H1 (cell line): ENCODE data around the gene PPP2R2B. TPM values are rescaled to one million over a fixed set of nuclear protein-coding genes. Genes with fewer than 3 reads are reported as not detected.

Experiments used
- CTCF ChIA-PET: fragments of 300-600 bp; sonication (Branson Sonifier 250); formaldehyde crosslinking; loops from one replicate; lab custom pipeline; 2021; ENCODE audit not compliant: partially characterized antibody; lab: Charles Lee
- POLR2A ChIA-PET: fragments of 300-600 bp; sonication (Branson Sonifier 250); formaldehyde crosslinking; loops from one replicate; lab custom pipeline; 2021; ENCODE audit warnings: inconsistent platforms; ENCODE audit not compliant: partially characterized antibody; lab: Charles Lee
- DNase-seq, 2 experiments: peaks; one replicate each; pipeline versions ENCODE4 v3.0.0 to v3.0.0-alpha.2; 2010 to 2022; ENCODE audit warnings: low spot score in 2 of 2, low read depth in 1 of 2, mixed read lengths in 1 of 2
- FAIRE-seq: peaks from 2 replicates; lab custom pipeline; 2011; peaks lifted over from hg19 to GRCh38; lab: Jason Lieb, UNC
- H2AFZ ChIP-seq: 2 replicates; pipeline ENCODE4 v1.8.1; 2012; ENCODE audit warnings: low read length, inconsistent platforms
- H2AK5ac ChIP-seq: 2 replicates; pipeline ENCODE4 v1.6.1; 2013; ENCODE audit warnings: low read depth, low read length
- H2BK120ac ChIP-seq: replicated peaks from 2 replicates; pipeline ENCODE3; 2013; ENCODE audit warnings: low read depth, low read length, inconsistent platforms
- H2BK12ac ChIP-seq: 2 replicates; pipeline ENCODE4 v1.6.1; 2013; ENCODE audit warnings: low read depth, low read length
- H2BK15ac ChIP-seq: 2 replicates; pipeline ENCODE4 v1.6.1; 2013; ENCODE audit warnings: low read length
- H2BK20ac ChIP-seq: 2 replicates; pipeline ENCODE4 v1.6.1; 2013; ENCODE audit warnings: low read length
- H2BK5ac ChIP-seq: 2 replicates; pipeline ENCODE4 v1.6.1; 2013; ENCODE audit warnings: low read depth, low read length
- H3K14ac ChIP-seq: 2 replicates; pipeline ENCODE4 v1.6.1; 2013; ENCODE audit warnings: inconsistent platforms; ENCODE audit not compliant: insufficient read length
- H3K18ac ChIP-seq: 2 replicates; pipeline ENCODE4 v1.6.1; 2013; ENCODE audit warnings: low read length; ENCODE audit errors: extremely low read depth
- H3K23ac ChIP-seq: 2 replicates; pipeline ENCODE4 v1.6.1; 2013; ENCODE audit warnings: inconsistent platforms; ENCODE audit not compliant: insufficient read length
- H3K23me2 ChIP-seq: 2 replicates; pipeline ENCODE4 v1.6.1; 2013; ENCODE audit warnings: low read depth, low read length
- H3K27ac ChIP-seq: 2 replicates; pipeline ENCODE4 v1.6.1; 2011; ENCODE audit warnings: low read depth, low read length, inconsistent platforms
- H3K27me3 ChIP-seq, 4 experiments: replicated peaks in 1 of 4; 1 replicate in 1 of 4; 2 replicates in 3 of 4; pipeline versions ENCODE4 v1.6.1 to v1.8.1; 2011 to 2013; ENCODE audit warnings: low read length in 3 of 4, mild to moderate bottlenecking in 3 of 4, inconsistent platforms in 2 of 4, mixed read lengths in 2 of 4, moderate library complexity in 1 of 4; ENCODE audit not compliant: control insufficient read depth in 3 of 4, insufficient read depth in 3 of 4; ENCODE audit errors: extremely low read depth in 1 of 4
- H3K36me3 ChIP-seq, 4 experiments: 2 replicates each; pipeline versions ENCODE4 v1.6.1 to v1.8.1; 2011 to 2013; ENCODE audit warnings: mild to moderate bottlenecking in 4 of 4, low read length in 3 of 4, moderate library complexity in 2 of 4, control low read depth in 1 of 4, inconsistent platforms in 1 of 4; ENCODE audit not compliant: insufficient read depth in 4 of 4, control insufficient read depth in 2 of 4
- H3K4ac ChIP-seq: replicated peaks from 2 replicates; pipeline ENCODE3; 2013; ENCODE audit warnings: low read length, low read depth, mixed read lengths, inconsistent platforms; ENCODE audit not compliant: insufficient read length
- H3K4me1 ChIP-seq, 4 experiments: replicated peaks in 1 of 4; 1 replicate in 1 of 4; 2 replicates in 3 of 4; pipeline versions ENCODE4 v1.6.1 to v1.8.1; 2011 to 2013; ENCODE audit warnings: low read length in 3 of 4, inconsistent platforms in 2 of 4, mixed read lengths in 1 of 4; ENCODE audit not compliant: insufficient read depth in 4 of 4, control insufficient read depth in 3 of 4
- H3K4me2 ChIP-seq, 2 experiments: 2 replicates each; pipeline versions ENCODE4 v1.6.1 to v1.8.1; 2011 to 2013; ENCODE audit warnings: low read depth in 2 of 2, low read length in 2 of 2, control low read depth in 1 of 2, inconsistent platforms in 1 of 2, mild to moderate bottlenecking in 1 of 2; ENCODE audit not compliant: insufficient read depth in 1 of 2
- H3K4me3 ChIP-seq, 4 experiments: fragments of 200-600, 300-600 bp in 1 of 4; sonication (generic), shearing (Covaris generic), sonication (Bioruptor Twin) in 1 of 4; 2 replicates each; pipeline versions ENCODE4 v1.5.1 to v1.8.1; 2011 to 2016; ENCODE audit warnings: low read length in 4 of 4, low read depth in 3 of 4, control low read depth in 2 of 4, inconsistent platforms in 2 of 4, mild to moderate bottlenecking in 2 of 4, mixed read lengths in 1 of 4, moderate library complexity in 1 of 4; ENCODE audit not compliant: insufficient read depth in 2 of 4; ENCODE audit errors: extremely low read depth in 1 of 4
- H3K56ac ChIP-seq: replicated peaks from 2 replicates; pipeline ENCODE3; 2013; ENCODE audit warnings: low read depth, mild to moderate bottlenecking, mixed read lengths, low read length, inconsistent platforms; ENCODE audit not compliant: insufficient read length
- H3K79me1 ChIP-seq: 2 replicates; pipeline ENCODE4 v1.6.1; 2013; ENCODE audit warnings: low read depth, low read length, control low read depth
- H3K79me2 ChIP-seq, 2 experiments: 2 replicates each; pipeline versions ENCODE4 v1.6.1 to v1.8.1; 2012 to 2013; ENCODE audit warnings: low read length in 2 of 2, mild to moderate bottlenecking in 2 of 2, inconsistent platforms in 1 of 2; ENCODE audit not compliant: insufficient read depth in 2 of 2, control insufficient read depth in 1 of 2
- H3K9ac ChIP-seq, 4 experiments: replicated peaks in 1 of 4; 1 replicate in 1 of 4; 2 replicates in 3 of 4; pipeline versions ENCODE4 v1.6.1 to v1.8.1; 2011 to 2013; ENCODE audit warnings: low read depth in 3 of 4, low read length in 3 of 4, control low read depth in 2 of 4, mild to moderate bottlenecking in 2 of 4, moderate library complexity in 2 of 4, inconsistent platforms in 1 of 4; ENCODE audit errors: extremely low read depth in 1 of 4
- H3K9me3 ChIP-seq, 2 experiments: 2 replicates each; pipeline versions ENCODE4 v1.6.1 to v1.8.1; 2012 to 2013; ENCODE audit warnings: mild to moderate bottlenecking in 2 of 2, moderate library complexity in 2 of 2, control low read depth in 1 of 2, inconsistent platforms in 1 of 2, low read depth in 1 of 2, low read length in 1 of 2, mixed read lengths in 1 of 2; ENCODE audit not compliant: insufficient read depth in 2 of 2
- H4K20me1 ChIP-seq, 2 experiments: replicated peaks in 1 of 2; 2 replicates each; pipeline versions ENCODE3 to v1.8.1; 2011 to 2013; ENCODE audit warnings: inconsistent platforms in 2 of 2, low read length in 2 of 2, mild to moderate bottlenecking in 1 of 2; ENCODE audit not compliant: insufficient read depth in 2 of 2, control insufficient read depth in 1 of 2
- H4K5ac ChIP-seq: 2 replicates; pipeline ENCODE4 v1.6.1; 2013; ENCODE audit warnings: low read length, low read depth, mixed read lengths, inconsistent platforms; ENCODE audit not compliant: insufficient read length
- H4K8ac ChIP-seq: 2 replicates; pipeline ENCODE4 v1.8.0; 2013; ENCODE audit warnings: mild to moderate bottlenecking, moderate library complexity, low read length, inconsistent platforms; ENCODE audit not compliant: insufficient read depth; ENCODE audit errors: extremely low read depth
- H4K91ac ChIP-seq: replicated peaks from 2 replicates; pipeline ENCODE3; 2013; ENCODE audit warnings: low read length, mixed read lengths, inconsistent platforms; ENCODE audit not compliant: insufficient read length
- BRCA1 ChIP-seq: IDR thresholded peaks from 2 replicates; pipeline ENCODE4 v1.6.1; 2012; ENCODE audit warnings: low read depth, low read length, improper control_type of control experiment
- CBX8 ChIP-seq: fragments of 300-800, 300-1000 bp; sonication (generic); IDR thresholded peaks from 2 replicates; pipeline ENCODE4 v1.7.1; 2016; ENCODE audit warnings: low read depth, low read length, borderline replicate concordance
- CREB1 ChIP-seq: IDR thresholded peaks from 2 replicates; pipeline ENCODE4 v1.6.1; 2012; ENCODE audit warnings: inconsistent platforms
- FOSL1 ChIP-seq: IDR thresholded peaks from 2 replicates; pipeline ENCODE4 v1.6.1; 2011; ENCODE audit warnings: mild to moderate bottlenecking, low read depth, low read length, moderate library complexity; ENCODE audit not compliant: insufficient read depth
- GTF2F1 ChIP-seq: IDR thresholded peaks from 2 replicates; pipeline ENCODE4 v1.6.1; 2012; ENCODE audit warnings: low read depth, low read length, improper control_type of control experiment, borderline replicate concordance
- HDAC6 ChIP-seq: IDR thresholded peaks from one replicate; pipeline ENCODE4 v1.7.1; 2012; ENCODE audit warnings: low read depth, mild to moderate bottlenecking, inconsistent platforms, low read length, moderate library complexity
- KDM5A ChIP-seq: fragments of 200-600 bp; IDR thresholded peaks from 2 replicates; pipeline ENCODE4 v1.7.1; 2012; ENCODE audit warnings: mild to moderate bottlenecking, low read length, inconsistent platforms, mixed read lengths
- NRF1 ChIP-seq: IDR thresholded peaks from 2 replicates; pipeline ENCODE4 v1.6.1; 2011; ENCODE audit warnings: mild to moderate bottlenecking, low read depth, low read length, improper control_type of control experiment
- POLR2AphosphoS5 ChIP-seq: IDR thresholded peaks from 2 replicates; pipeline ENCODE4 v1.6.1; 2011; ENCODE audit warnings: low read depth, low read length
- POU5F1 ChIP-seq: IDR thresholded peaks from 2 replicates; pipeline ENCODE4 v1.6.1; 2011; ENCODE audit warnings: low read depth, mild to moderate bottlenecking, low read length, moderate library complexity
- RFX5 ChIP-seq: IDR thresholded peaks from 2 replicates; pipeline ENCODE4 v1.6.1; 2011; ENCODE audit warnings: low read depth, low read length, improper control_type of control experiment, borderline replicate concordance
- SIX5 ChIP-seq: IDR thresholded peaks from 2 replicates; pipeline ENCODE4 v1.6.1; 2011; ENCODE audit warnings: mild to moderate bottlenecking, low read depth, low read length
- TAF7 ChIP-seq: optimal IDR thresholded peaks from 2 replicates; pipeline ENCODE3; 2011; ENCODE audit warnings: low read depth, mild to moderate bottlenecking, inconsistent platforms, low read length, moderate library complexity, borderline replicate concordance
- TBP ChIP-seq: IDR thresholded peaks from 2 replicates; pipeline ENCODE4 v1.6.1; 2011; ENCODE audit warnings: low read depth, low read length, improper control_type of control experiment
- TEAD4 ChIP-seq: IDR thresholded peaks from 2 replicates; pipeline ENCODE4 v1.6.1; 2012; ENCODE audit warnings: low read depth, low read length, inconsistent platforms, mixed read lengths
- WGBS, 2 experiments: shearing (Covaris generic) in 1 of 2; methylation state at CpG; one replicate each; pipeline versions ENCODE4 v1.1.6 to v1.1.7; 2013 to 2015; ENCODE audit warnings: low lambda C conversion rate in 2 of 2, mixed read lengths in 2 of 2, inconsistent platforms in 1 of 2, low coverage in 1 of 2, missing lambda C conversion rate in 1 of 2; ENCODE audit not compliant: insufficient replicate concordance in 2 of 2, insufficient coverage in 1 of 2, insufficient read length in 1 of 2; ENCODE audit errors: extremely low coverage in 1 of 2, missing lambda C conversion rate in 1 of 2; 5-methylcytosine and 5-hydroxymethylcytosine counted together
- polyA plus RNA-seq, 7 experiments: library from polyadenylated mRNA; depleted of rRNA in 3 of 7; stranded (reverse) in 5 of 7; unstranded in 2 of 7; fragments of >200 nt in 5 of 7; fragments of 200-250 nt in 2 of 7; gene quantifications; 1 replicate in 5 of 7; 2 replicates in 1 of 7; 4 replicates in 1 of 7; pipeline versions ENCODE4 v1.2.1 to v1.2.3, GENCODE V29; 2011 to 2013; ENCODE audit warnings: missing spikeins in 2 of 7, mixed read lengths in 2 of 7
- total RNA-seq: library from RNA; stranded (reverse); fragmentation: NEBNext Ultra II Directional; extraction: Animal tissue kit (Norgen Biotek cat#: 25700); gene quantifications from 2 replicates; pipeline ENCODE4 v1.2.1, GENCODE V29; 2021
- TF ChIP-seq, protein P1 (sequence below): IDR thresholded peaks from 2 replicates; pipeline ENCODE4 v1.6.1; 2011; ENCODE audit warnings: low read depth, mild to moderate bottlenecking, low read length; ENCODE audit not compliant: insufficient read depth

Gene PPP2R2B
- total and polyA plus RNA-seq, 2 of the 8 experiments (the other 6 are each of a cell fraction or from before 2014, with no cell fraction given), result 21.1 to 37.1 TPM

DNA sequence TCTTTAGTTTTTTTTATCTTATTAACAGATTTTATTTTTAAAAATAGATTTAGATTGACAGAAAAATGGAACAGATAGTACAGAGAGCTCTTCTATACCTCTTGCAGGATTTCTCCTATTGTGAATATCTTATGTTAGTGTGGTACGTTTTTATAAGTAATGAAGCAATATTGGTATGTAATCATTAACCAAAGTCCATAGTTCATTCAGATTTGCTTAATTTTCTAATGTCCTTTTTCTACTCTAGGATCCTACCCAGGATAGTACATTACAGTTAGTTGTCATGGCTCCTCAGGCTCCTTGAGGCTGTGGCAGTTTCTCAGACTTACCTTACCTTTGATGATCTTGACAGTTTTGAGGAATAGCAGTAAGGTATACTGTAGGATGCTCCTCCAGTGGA is 30.4 kb downstream of the PPP2R2B start:
- no peaks in the 10 kb centered on the region for H3K23me2 ChIP-seq
- H3K4ac ChIP-seq, result no peak overlapping the region
- WGBS, 2 experiments, result 96% methylated on average over 1 of the region's 1 CpG; no CpG with 5 or more reads in 1 of the 2 experiments
- H3K36me3 ChIP-seq, result no peaks in the 10 kb centered on the region
- DNase-seq (no peak), FAIRE-seq (no peak)
- H3K9me3 ChIP-seq, result no peaks in the 10 kb centered on the region
- H3K27me3 ChIP-seq, result no peaks in the 10 kb centered on the region
- no peak overlapping the region for H2BK120ac ChIP-seq
- H3K9ac ChIP-seq, result no peak overlapping the region
- H3K14ac ChIP-seq, result no peak overlapping the region
- H2BK12ac ChIP-seq, result no peak overlapping the region
- H4K5ac ChIP-seq, result no peak overlapping the region
- no peak overlapping the region for H2AK5ac ChIP-seq
- ChIA-PET POLR2A (no interaction called here), CTCF (interaction anchor here (1.2 kb wide), 1 partner anchor 12 kb away, joined by 4 read pairs; no protein-coding TSS in a partner anchor)
- H4K20me1 ChIP-seq, result peaks cover 0 to 2% of the 10 kb centered on the region in 2 experiments
- H3K79me1 ChIP-seq, result no peaks in the 10 kb centered on the region
- H4K91ac ChIP-seq, result no peak overlapping the region
- no peaks in the 10 kb centered on the region for H3K79me2 ChIP-seq
- H2BK20ac ChIP-seq, result no peak overlapping the region
- H3K23ac ChIP-seq, result no peak overlapping the region
- H2BK15ac ChIP-seq, result no peak overlapping the region
- no peak overlapping the region for H3K27ac ChIP-seq
- H3K56ac ChIP-seq, result no peak overlapping the region
- no peak overlapping the region for H2AFZ ChIP-seq
- no peak overlapping the region for H3K4me3 ChIP-seq
- H3K4me2 ChIP-seq, result no peak overlapping the region
- no peak overlapping the region for H2BK5ac ChIP-seq
- H3K4me1 ChIP-seq, result peaks cover 0 to 3% (median 1%) of the 10 kb centered on the region in 4 experiments; a peak in 2 of 7 replicates
- no peak overlapping the region for H4K8ac ChIP-seq
- H3K18ac ChIP-seq, result no peak overlapping the region
- TF ChIP-seq BRCA1 (no peak), FOSL1 (no peak), GTF2F1 (no peak), HDAC6 (no peak), KDM5A (no peak), TAF7 (no peak), NRF1 (no peak), RFX5 (no peak), CBX8 (no peak), CREB1 (no peak), POU5F1 (no peak), SIX5 (no peak), TBP (no peak), TEAD4 (no peak), POLR2AphosphoS5 (no peak)
- TF ChIP-seq, protein P1, sequence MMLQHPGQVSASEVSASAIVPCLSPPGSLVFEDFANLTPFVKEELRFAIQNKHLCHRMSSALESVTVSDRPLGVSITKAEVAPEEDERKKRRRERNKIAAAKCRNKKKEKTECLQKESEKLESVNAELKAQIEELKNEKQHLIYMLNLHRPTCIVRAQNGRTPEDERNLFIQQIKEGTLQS, result no peak
